ENCODE data around the gene KIF2B. TPM values are rescaled to one million over a fixed set of nuclear protein-coding genes. Genes with fewer than 3 reads are reported as not detected.

The KIF2B gene
- total RNA-seq, 1 donor from 2014 or later, result not detected

DNA sequence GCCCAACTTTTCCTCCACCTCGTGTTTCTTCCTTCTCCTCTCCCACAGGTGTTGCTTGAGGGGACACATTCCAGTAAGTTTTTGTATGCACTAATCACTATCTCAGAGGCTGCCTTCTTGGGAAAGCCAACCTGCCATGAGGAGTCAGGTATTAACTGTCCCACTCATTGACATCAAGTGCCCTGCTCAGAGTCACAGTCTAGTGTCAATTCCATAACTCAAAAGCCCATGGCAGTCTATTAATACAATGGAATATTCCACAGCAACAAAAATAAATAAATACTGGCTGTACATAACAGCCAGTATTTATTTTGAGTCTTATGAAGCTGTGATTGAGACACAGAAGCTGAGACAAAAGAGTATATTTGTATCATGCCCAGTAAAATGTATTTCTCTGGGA, 26.1 kb upstream of the KIF2B start:
- no peak for DNase-seq (ENCODE audit: low spot score)
- Histone ChIP-seq H3F3A (ENCODE audit: low read depth) (no peaks in the 10 kb centered on the region), H3K9ac (no peak overlapping the region), H3K9me3 (ENCODE audit: low read depth) (no peaks in the 10 kb centered on the region), H3K4me2 (no peak overlapping the region), H3K27ac (no peak overlapping the region), H3K27me3 (no peaks in the 10 kb centered on the region), H3K36me3 (no peaks in the 10 kb centered on the region), H3K79me2 (ENCODE audit: low read depth) (no peaks in the 10 kb centered on the region), H3K4me1 (no peaks in the 10 kb centered on the region), H3K4me3 (no peak overlapping the region), H2AFZ (replicated peaks) (no peak overlapping the region), H4K20me1 (ENCODE audit: low read depth) (no peaks in the 10 kb centered on the region)
- Mint-ChIP-seq H3K36me3 (no peaks in the 10 kb centered on the region), H3K27me3 (ENCODE audit: insufficient read depth, low read depth) (no peaks in the 10 kb centered on the region), H3K9me3 (no peaks in the 10 kb centered on the region), H3K4me1 (no peaks in the 10 kb centered on the region), H3K27ac (no peak overlapping the region), H3K4me3 (no peak overlapping the region)
- TF ChIP-seq CTCF (IDR thresholded peaks at IDR 0.05), result no peak
- TF ChIP-seq EZH2phosphoT487 (IDR thresholded peaks at IDR 0.05), result no peak
- TF ChIP-seq EZH2 (IDR thresholded peaks at IDR 0.05), result no peak

- Mint-ChIP-seq H3K27ac (no peak overlapping the region), H3K4me1 (no peaks in the 10 kb centered on the region), H3K4me3 (no peak overlapping the region), H3K9me3 (no peaks in the 10 kb centered on the region), H3K27me3 (ENCODE audit: insufficient read depth, low read depth) (no peaks in the 10 kb centered on the region), H3K36me3 (no peaks in the 10 kb centered on the region)
- no peak overlapping the region for H3K27ac ChIP-seq
- no peaks in the 10 kb centered on the region for H3K36me3 ChIP-seq
- H3K4me1 ChIP-seq, result no peaks in the 10 kb centered on the region
- H3K79me2 ChIP-seq (ENCODE audit: low read depth), result no peaks in the 10 kb centered on the region
- DNase-seq (ENCODE audit: low spot score), result no peak
- H3K4me2 ChIP-seq, result no peak overlapping the region
- no peak overlapping the region for H2AFZ ChIP-seq (replicated peaks)
- H3F3A ChIP-seq (ENCODE audit: low read depth), result no peaks in the 10 kb centered on the region
- no peaks in the 10 kb centered on the region for H4K20me1 ChIP-seq (ENCODE audit: low read depth)
- H3K9me3 ChIP-seq (ENCODE audit: low read depth), result no peaks in the 10 kb centered on the region
- H3K4me3 ChIP-seq, result no peak overlapping the region
- TF ChIP-seq EZH2 (IDR thresholded peaks at IDR 0.05), result no peak
- no peaks in the 10 kb centered on the region for H3K27me3 ChIP-seq
- H3K9ac ChIP-seq, result no peak overlapping the region
Measured at GRCh38 chr17:53797501-53797900, 25.2 kb upstream of the KIF2B start.

- Histone ChIP-seq H3K27me3 (no peaks in the 10 kb centered on the region), H3F3A (ENCODE audit: low read depth) (no peaks in the 10 kb centered on the region), H3K27ac (no peak overlapping the region), H3K4me2 (no peak overlapping the region), H3K79me2 (ENCODE audit: low read depth) (no peaks in the 10 kb centered on the region), H2AFZ (replicated peaks) (no peak overlapping the region), H3K4me3 (no peak overlapping the region), H3K36me3 (no peaks in the 10 kb centered on the region), H3K4me1 (no peaks in the 10 kb centered on the region), H4K20me1 (ENCODE audit: low read depth) (no peaks in the 10 kb centered on the region), H3K9me3 (ENCODE audit: low read depth) (no peaks in the 10 kb centered on the region), H3K9ac (no peak overlapping the region)
- Mint-ChIP-seq H3K9me3 (no peaks in the 10 kb centered on the region), H3K4me3 (no peak overlapping the region), H3K36me3 (no peaks in the 10 kb centered on the region), H3K27me3 (ENCODE audit: insufficient read depth, low read depth) (no peaks in the 10 kb centered on the region), H3K27ac (no peak overlapping the region), H3K4me1 (no peaks in the 10 kb centered on the region)
- TF ChIP-seq CTCF (IDR thresholded peaks at IDR 0.05), result no peak
- TF ChIP-seq EZH2 (IDR thresholded peaks at IDR 0.05), result no peak
- TF ChIP-seq EZH2phosphoT487 (IDR thresholded peaks at IDR 0.05), result no peak
- no peak for DNase-seq (ENCODE audit: low spot score)
Measured at GRCh38 chr17:53804437-53804836, 18.3 kb upstream of the KIF2B start.

DNA sequence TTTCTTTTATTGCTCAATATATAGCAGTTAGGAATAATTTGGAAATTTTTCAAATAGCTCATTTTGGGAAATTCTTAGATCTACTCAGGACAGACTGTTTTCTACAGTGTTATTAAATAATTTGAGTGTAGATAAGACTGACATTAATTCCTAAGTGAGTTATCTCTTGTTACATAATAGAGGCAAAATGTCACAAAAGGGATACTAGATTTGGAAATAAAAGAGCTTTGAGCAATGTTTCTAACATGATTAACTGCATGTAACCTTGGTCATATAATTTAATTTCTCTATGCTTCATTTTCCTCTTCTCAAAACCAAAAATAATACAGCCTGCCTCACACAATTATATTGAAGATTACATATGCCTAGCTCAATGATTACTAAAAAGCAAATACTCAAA, 16.3 kb upstream of the KIF2B start:
- H3K27ac Mint-ChIP-seq, result no peak overlapping the region
- TF ChIP-seq CTCF (IDR thresholded peaks at IDR 0.05), result no peak
- TF ChIP-seq EZH2phosphoT487 (IDR thresholded peaks at IDR 0.05), result no peak
- TF ChIP-seq EZH2 (IDR thresholded peaks at IDR 0.05), result no peak

More for the DNA sequence above, 16.3 kb upstream of the KIF2B start:
- Histone ChIP-seq H3K4me3 (no peak overlapping the region), H3K9ac (no peak overlapping the region), H3K27me3 (no peaks in the 10 kb centered on the region), H3K79me2 (ENCODE audit: low read depth) (no peaks in the 10 kb centered on the region), H3K36me3 (no peaks in the 10 kb centered on the region), H3K9me3 (ENCODE audit: low read depth) (no peaks in the 10 kb centered on the region), H2AFZ (replicated peaks) (no peak overlapping the region), H3K27ac (no peak overlapping the region), H3K4me2 (no peak overlapping the region), H4K20me1 (ENCODE audit: low read depth) (no peaks in the 10 kb centered on the region), H3F3A (ENCODE audit: low read depth) (no peaks in the 10 kb centered on the region), H3K4me1 (no peaks in the 10 kb centered on the region)
- DNase-seq (ENCODE audit: low spot score), result no peak
- no peaks in the 10 kb centered on the region for H3K4me1 Mint-ChIP-seq
- H3K4me3 Mint-ChIP-seq, result no peak overlapping the region
- peaks cover 2% of the 10 kb centered on the region for H3K9me3 Mint-ChIP-seq
- H3K36me3 Mint-ChIP-seq, result no peaks in the 10 kb centered on the region
- H3K27me3 Mint-ChIP-seq (ENCODE audit: insufficient read depth, low read depth), result peaks cover 2% of the 10 kb centered on the region
